Astrocyte of the cerebellum (primary cell): Measurements from ENCODE around the gene SLC6A3.

ENCODE experiments used
- DNase-seq: peaks from one replicate; pipeline ENCODE4 v3.0.0-alpha.2; 2011; ENCODE audit warnings: low read depth
- H3K4me3 ChIP-seq: 2 replicates; pipeline ENCODE4 v1.5.1; 2011; ENCODE audit warnings: mild to moderate bottlenecking, low read depth, low read length, moderate library complexity
- CTCF ChIP-seq: IDR thresholded peaks from 2 replicates; pipeline ENCODE4 v1.5.1; 2012; ENCODE audit warnings: low read length, low read depth, moderate library complexity, mild to moderate bottlenecking; ENCODE audit errors: missing control alignments
- in situ Hi-C: cut with HindIII; loops from 2 replicates; pipeline ENCODE4 v1.10.0; 2017; ENCODE audit warnings: low sequenced_read_pairs

Gene SLC6A3

GRCh38 chr5:1382248-1382700, 63.0 kb downstream of the SLC6A3 start:
- no peak overlapping the region for H3K4me3 ChIP-seq
- in situ Hi-C loops, result loop anchor here (5.0 kb wide), 1 partner anchor 65 kb away; no protein-coding TSS in a partner anchor
- no peak for DNase-seq
- TF ChIP-seq CTCF, result no peak

- H3K4me3 ChIP-seq, result no peak overlapping the region
- in situ Hi-C loops, result loop anchor here (5.0 kb wide), 1 partner anchor 64 kb away; no protein-coding TSS in a partner anchor
- no peak for DNase-seq
- TF ChIP-seq CTCF, result no peak
Observed at GRCh38 chr5:1381370-1382247, 63.6 kb downstream of the SLC6A3 start.

- DNase-seq, result no peak
- in situ Hi-C loops, result loop anchor here (5.0 kb wide), 1 partner anchor 64 kb away; no protein-coding TSS in a partner anchor
- TF ChIP-seq CTCF, result no peak
- no peak overlapping the region for H3K4me3 ChIP-seq
Observed at GRCh38 chr5:1380910-1381309, 64.3 kb downstream of the SLC6A3 start.

GRCh38 chr5:1380011-1380817, 65.0 kb downstream of the SLC6A3 start:
- peak; percentile 29 for TF ChIP-seq CTCF
- in situ Hi-C loops, result loop anchor here (5.0 kb wide), 1 partner anchor 63 kb away; no protein-coding TSS in a partner anchor
- H3K4me3 ChIP-seq, result no peak overlapping the region

GRCh38 chr5:1378866-1379659, 66.2 kb downstream of the SLC6A3 start:
- no peak for TF ChIP-seq CTCF
- no peak overlapping the region for H3K4me3 ChIP-seq
- DNase-seq, result no peak
- in situ Hi-C loops, result no loop called here

More at GRCh38 chr5:1380011-1380817, 65.0 kb downstream of the SLC6A3 start:
- no peak for DNase-seq

- TF ChIP-seq CTCF, result no peak
- DNase-seq, result no peak
- in situ Hi-C loops, result no loop called here
- H3K4me3 ChIP-seq, result no peak overlapping the region
Observed at GRCh38 chr5:1378096-1378495, 67.1 kb downstream of the SLC6A3 start.
